Kidney epithelial cell (primary cell): ENCODE data around the gene SHISA8. TPM values are rescaled to one million over a fixed set of nuclear protein-coding genes. Genes with fewer than 3 reads are reported as not detected.

Experiments used
- DNase-seq: peaks from one replicate; pipeline ENCODE4 v3.0.0-alpha.2; 2010; ENCODE audit warnings: low read depth
- H3K27me3 ChIP-seq: 2 replicates; pipeline ENCODE4 v1.6.0; 2011; ENCODE audit warnings: low read length; ENCODE audit not compliant: control insufficient read depth, insufficient read depth
- H3K36me3 ChIP-seq: 2 replicates; pipeline ENCODE4 v1.5.1; 2011; ENCODE audit warnings: low read length; ENCODE audit not compliant: control insufficient read depth, insufficient read depth
- H3K4me3 ChIP-seq: 2 replicates; pipeline ENCODE4 v1.5.1; 2011; ENCODE audit warnings: low read depth, mild to moderate bottlenecking, control low read depth, low read length
- total RNA-seq: library from RNA; depleted of rRNA; stranded (reverse); fragments of >200 nt; gene quantifications from 2 replicates; pipeline ENCODE4 v1.2.3, GENCODE V29; 2015
- TF ChIP-seq, protein P1 (sequence below): IDR thresholded peaks from 2 replicates; pipeline ENCODE4 v1.5.1; 2011; ENCODE audit warnings: mild to moderate bottlenecking, moderate library complexity, low read length, control low read depth, inconsistent platforms; ENCODE audit not compliant: insufficient read depth, poor library complexity, severe bottlenecking

Gene SHISA8
- total RNA-seq, 1 donor from 2014 or later: not detected

DNA sequence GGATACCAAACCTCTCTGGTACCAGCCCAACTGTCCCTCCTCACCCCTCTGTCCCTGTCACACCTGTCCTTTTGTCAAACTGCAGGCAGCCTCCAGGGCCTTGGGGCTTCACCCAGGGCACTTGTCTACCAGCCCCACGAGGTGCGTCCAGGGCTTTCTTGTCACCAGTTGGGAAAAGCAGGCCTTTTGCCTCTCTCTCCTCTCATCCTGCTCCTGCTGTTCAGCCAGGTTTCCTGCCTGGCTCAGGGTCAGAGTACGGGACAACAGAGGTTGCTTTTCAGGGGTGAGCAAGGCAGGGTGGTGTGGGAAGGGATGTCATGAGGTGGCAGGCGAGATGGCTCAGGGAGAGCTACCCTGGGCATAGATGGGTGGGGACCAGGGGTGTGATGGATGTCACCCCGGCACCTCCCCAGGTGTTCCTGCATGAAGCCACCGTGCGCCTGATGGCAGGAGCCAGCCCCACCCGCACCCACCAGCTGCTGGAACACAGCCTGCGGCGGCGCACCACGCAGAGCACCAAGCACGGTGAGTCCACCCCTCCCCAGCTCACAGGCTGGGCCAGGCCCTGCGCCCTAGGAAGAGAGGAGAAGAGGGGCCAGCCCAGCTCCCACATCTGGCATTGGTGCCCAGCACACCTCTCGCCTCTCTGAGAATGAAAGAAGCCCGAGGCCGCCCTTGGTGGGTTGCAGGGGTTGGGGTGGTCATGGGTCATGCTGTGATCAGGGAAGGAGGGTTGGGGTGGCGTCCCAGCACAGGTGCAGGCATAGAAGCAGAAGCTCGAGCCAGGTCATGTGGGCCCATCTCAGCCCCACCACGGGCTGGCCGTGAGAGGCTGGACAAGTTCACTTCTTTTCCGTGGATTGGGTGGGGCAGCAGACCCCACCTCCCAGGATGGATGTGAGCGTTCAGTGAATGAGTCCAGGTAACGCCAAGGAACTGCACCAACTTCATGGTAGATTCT is 10.1 kb downstream of the SHISA8 start:
- no peak overlapping the region for H3K4me3 ChIP-seq
- H3K36me3 ChIP-seq: peaks cover 17% of the 10 kb centered on the region
- TF ChIP-seq, protein P1, sequence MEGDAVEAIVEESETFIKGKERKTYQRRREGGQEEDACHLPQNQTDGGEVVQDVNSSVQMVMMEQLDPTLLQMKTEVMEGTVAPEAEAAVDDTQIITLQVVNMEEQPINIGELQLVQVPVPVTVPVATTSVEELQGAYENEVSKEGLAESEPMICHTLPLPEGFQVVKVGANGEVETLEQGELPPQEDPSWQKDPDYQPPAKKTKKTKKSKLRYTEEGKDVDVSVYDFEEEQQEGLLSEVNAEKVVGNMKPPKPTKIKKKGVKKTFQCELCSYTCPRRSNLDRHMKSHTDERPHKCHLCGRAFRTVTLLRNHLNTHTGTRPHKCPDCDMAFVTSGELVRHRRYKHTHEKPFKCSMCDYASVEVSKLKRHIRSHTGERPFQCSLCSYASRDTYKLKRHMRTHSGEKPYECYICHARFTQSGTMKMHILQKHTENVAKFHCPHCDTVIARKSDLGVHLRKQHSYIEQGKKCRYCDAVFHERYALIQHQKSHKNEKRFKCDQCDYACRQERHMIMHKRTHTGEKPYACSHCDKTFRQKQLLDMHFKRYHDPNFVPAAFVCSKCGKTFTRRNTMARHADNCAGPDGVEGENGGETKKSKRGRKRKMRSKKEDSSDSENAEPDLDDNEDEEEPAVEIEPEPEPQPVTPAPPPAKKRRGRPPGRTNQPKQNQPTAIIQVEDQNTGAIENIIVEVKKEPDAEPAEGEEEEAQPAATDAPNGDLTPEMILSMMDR: no peak
- peaks cover 10% of the 10 kb centered on the region for H3K27me3 ChIP-seq
- DNase-seq: no peak

DNA sequence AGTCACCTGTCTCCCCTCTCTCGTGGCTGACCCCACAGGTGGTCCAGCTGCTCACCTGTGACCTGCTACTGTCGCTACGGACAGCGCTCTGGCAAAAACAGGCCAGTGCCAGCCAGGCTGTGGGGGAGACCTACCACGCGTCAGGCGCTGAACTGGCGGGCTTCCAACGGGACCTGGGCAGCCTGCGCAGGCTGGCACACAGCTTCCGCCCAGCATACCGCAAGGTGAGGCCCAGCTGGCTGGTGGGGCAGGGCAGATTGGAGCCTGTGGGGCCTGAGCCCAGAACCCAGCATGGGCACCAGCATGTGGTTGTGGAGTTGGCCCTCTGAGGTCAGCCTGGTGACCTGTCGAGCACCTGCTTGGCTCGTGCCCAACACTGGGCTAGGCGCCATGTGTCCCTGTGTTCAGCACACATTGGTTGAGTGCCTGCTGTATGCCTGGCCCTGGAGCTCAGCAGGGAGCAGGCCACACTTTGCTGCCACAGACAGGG is 11.9 kb downstream of the SHISA8 start:
- Histone ChIP-seq H3K36me3 (peaks cover 19% of the 10 kb centered on the region), H3K4me3 (no peak overlapping the region), H3K27me3 (no peaks in the 10 kb centered on the region)
- TF ChIP-seq, protein P1: no peak
- no peak for DNase-seq

DNA sequence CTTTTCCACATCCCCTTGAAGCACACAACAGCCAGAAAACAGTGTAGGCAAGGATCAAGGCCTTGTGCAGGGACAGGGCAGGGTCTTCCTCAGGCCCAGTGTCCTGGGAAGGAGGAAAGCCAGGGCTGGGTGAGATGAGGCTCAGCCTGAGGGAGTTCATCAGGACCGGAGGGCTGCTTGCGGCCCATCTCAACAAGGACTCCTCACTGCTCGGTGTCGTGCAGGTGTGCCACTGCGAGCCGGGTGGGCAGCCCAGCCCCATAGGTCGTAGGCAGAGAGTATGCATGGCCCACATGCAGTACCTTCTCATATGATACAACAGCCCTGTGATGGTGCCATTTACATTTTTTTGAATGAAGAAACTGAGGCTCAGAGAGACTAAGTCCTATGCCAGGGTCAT is 12.9 kb downstream of the SHISA8 start:
- Histone ChIP-seq H3K4me3 (no peak overlapping the region), H3K36me3 (peaks cover 19% of the 10 kb centered on the region), H3K27me3 (no peaks in the 10 kb centered on the region)
- TF ChIP-seq, protein P1: no peak
- no peak for DNase-seq

DNA sequence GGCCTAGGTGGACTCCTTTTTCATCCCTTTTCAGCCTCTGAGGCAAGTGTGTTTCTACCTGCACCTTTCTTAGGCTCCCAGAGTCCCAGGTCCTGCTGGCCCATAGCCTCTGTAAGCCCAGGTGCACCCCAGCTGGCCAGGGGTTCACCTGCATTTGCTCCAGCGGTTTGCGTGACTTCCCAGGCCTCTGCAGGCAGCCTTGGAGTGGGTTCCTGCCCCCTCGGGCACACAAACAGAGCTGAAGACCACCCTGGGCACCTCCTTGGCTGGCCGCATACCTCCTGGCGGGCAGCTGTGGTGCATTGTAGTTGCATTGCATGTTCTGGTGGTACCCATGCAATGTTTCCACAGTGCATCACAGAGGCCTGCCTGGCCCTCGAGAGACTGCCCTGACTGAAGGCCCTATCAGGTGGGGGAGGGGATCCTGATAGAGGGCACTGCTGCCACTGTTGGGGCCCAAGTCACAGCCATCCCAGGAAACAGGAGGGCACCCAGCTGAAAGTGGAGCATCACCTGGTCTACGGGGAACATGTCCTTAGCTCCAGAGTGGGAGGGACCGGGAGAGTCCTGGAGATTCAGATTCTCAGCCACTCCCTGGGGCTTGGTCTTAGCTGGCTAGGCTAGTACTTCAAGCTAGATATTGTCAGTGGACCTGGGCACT is 14.1 kb downstream of the SHISA8 start:
- TF ChIP-seq, protein P1: no peak
- Histone ChIP-seq H3K36me3 (peaks cover 19% of the 10 kb centered on the region), H3K4me3 (no peak overlapping the region), H3K27me3 (no peaks in the 10 kb centered on the region)
- DNase-seq: no peak

DNA sequence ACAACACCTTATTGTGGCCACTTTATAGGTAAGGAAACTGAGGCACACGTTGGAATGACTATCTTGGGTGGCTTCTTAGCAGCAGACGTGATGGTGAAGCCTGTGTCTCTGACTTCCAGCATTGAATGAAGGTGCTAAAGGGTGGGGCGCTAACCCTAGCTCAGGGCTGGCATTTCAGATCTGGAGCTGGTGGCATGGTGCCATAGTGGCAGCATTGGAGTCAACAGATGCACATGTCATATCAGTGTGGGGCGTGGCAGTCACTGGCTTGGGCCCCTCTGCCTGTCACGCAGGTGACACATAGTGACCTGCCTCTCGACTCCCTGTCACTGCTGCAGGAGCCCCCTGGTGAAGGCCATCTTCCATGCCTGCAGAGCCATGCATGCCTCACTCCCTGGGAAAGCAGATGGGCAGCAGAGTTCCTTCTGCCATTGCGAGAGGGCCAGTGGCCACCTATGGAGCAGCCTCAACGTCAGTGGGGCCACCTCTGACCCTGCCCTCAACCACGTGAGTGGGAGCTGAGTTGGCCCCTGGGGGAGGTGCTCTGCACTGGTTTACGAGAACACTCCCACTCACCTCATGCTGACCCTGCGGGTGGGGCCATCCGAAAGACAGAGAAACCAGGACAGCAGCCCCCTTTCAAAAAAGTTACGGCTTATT is 14.8 kb downstream of the SHISA8 start:
- Histone ChIP-seq H3K36me3 (peaks cover 17% of the 10 kb centered on the region), H3K4me3 (no peak overlapping the region), H3K27me3 (no peaks in the 10 kb centered on the region)
- no peak for DNase-seq
- TF ChIP-seq, protein P1: no peak
